ENCODE results near the gene ELMOD1.
"Not testable (repeated sequence)": the region's sequence is repeated elsewhere in the genome, so short reads cannot be mapped to it uniquely, and the experiment has no call there.

The ELMOD1 gene

GRCh38 chr11:107590460-107591377 lies at the start of gene ELMOD1:
Gene ELMOD1, plus strand, starts transcription at chr11:107591147. Its CDS starts 27,043 bp downstream, at chr11:107618190.
- H3K4me3 ChIP-seq (ENCODE audit: low read depth, low read length) = peak within 1 kb of the TSS; percentile 75

- H3K4me3 ChIP-seq (ENCODE audit: low read depth, low read length) = no peak overlapping the region
These were observed 45.8 kb upstream of the ELMOD1 start for GRCh38 chr11:107545101-107545514.

GRCh38 chr11:107547961-107548360 lies 43.0 kb upstream of the ELMOD1 start:
- H3K4me3 ChIP-seq (ENCODE audit: low read depth, low read length) = no peak overlapping the region

- no peak overlapping the region for H3K4me3 ChIP-seq (ENCODE audit: low read depth, low read length)
These were observed 41.5 kb upstream of the ELMOD1 start for GRCh38 chr11:107549253-107549953.

- H3K4me3 ChIP-seq (ENCODE audit: low read depth, low read length) = no peak overlapping the region
These were observed 41.0 kb upstream of the ELMOD1 start for GRCh38 chr11:107549954-107550285.

GRCh38 chr11:107550304-107550703 lies 40.6 kb upstream of the ELMOD1 start:
- H3K4me3 ChIP-seq (ENCODE audit: low read depth, low read length) = no peak overlapping the region

- no peak overlapping the region for H3K4me3 ChIP-seq (ENCODE audit: low read depth, low read length)
These were observed 29.3 kb upstream of the ELMOD1 start for GRCh38 chr11:107561688-107562087.

- no peak overlapping the region for H3K4me3 ChIP-seq (ENCODE audit: low read depth, low read length)
These were observed 28.2 kb upstream of the ELMOD1 start for GRCh38 chr11:107562647-107563208.

- H3K4me3 ChIP-seq (ENCODE audit: low read depth, low read length) = no peak overlapping the region
These were observed 27.2 kb upstream of the ELMOD1 start for GRCh38 chr11:107563702-107564101.

GRCh38 chr11:107564877-107565218 lies 26.1 kb upstream of the ELMOD1 start:
- H3K4me3 ChIP-seq (ENCODE audit: low read depth, low read length) = peak overlapping the region; percentile 91

GRCh38 chr11:107565219-107565937 lies 25.6 kb upstream of the ELMOD1 start, which contains the start of gene ALKBH8:
Gene ALKBH8, minus strand, starts transcription at chr11:107565735. Its CDS starts 4,842 bp downstream, at chr11:107560893.
- H3K4me3 ChIP-seq (ENCODE audit: low read depth, low read length) = peak within 1 kb of the TSS; percentile 91

GRCh38 chr11:107565955-107566501 lies 24.9 kb upstream of the ELMOD1 start:
- peak overlapping the region; percentile 91 for H3K4me3 ChIP-seq (ENCODE audit: low read depth, low read length)

- H3K4me3 ChIP-seq (ENCODE audit: low read depth, low read length) = no peak overlapping the region
These were observed 24.4 kb upstream of the ELMOD1 start for GRCh38 chr11:107566569-107566968.

GRCh38 chr11:107567739-107568335 lies 23.1 kb upstream of the ELMOD1 start:
- H3K4me3 ChIP-seq (ENCODE audit: low read depth, low read length) = no peak overlapping the region

GRCh38 chr11:107570015-107570414 lies 20.9 kb upstream of the ELMOD1 start:
- H3K4me3 ChIP-seq (ENCODE audit: low read depth, low read length) = no peak overlapping the region

GRCh38 chr11:107573438-107573837 lies 17.5 kb upstream of the ELMOD1 start:
- H3K4me3 ChIP-seq (ENCODE audit: low read depth, low read length) = no peak overlapping the region

GRCh38 chr11:107576497-107577345 lies 14.2 kb upstream of the ELMOD1 start:
- not testable (repeated sequence) for H3K4me3 ChIP-seq (ENCODE audit: low read depth, low read length)

GRCh38 chr11:107577346-107577711 lies 13.6 kb upstream of the ELMOD1 start:
- H3K4me3 ChIP-seq (ENCODE audit: low read depth, low read length) = no peak overlapping the region

GRCh38 chr11:107579169-107579568 lies 11.8 kb upstream of the ELMOD1 start:
- H3K4me3 ChIP-seq (ENCODE audit: low read depth, low read length) = not testable (repeated sequence)

- no peak overlapping the region for H3K4me3 ChIP-seq (ENCODE audit: low read depth, low read length)
These were observed 9.8 kb upstream of the ELMOD1 start for GRCh38 chr11:107581147-107581546.
